H1 (cell line): ENCODE data around the gene OR51B4. TPM values are rescaled to one million over a fixed set of nuclear protein-coding genes. Genes with fewer than 3 reads are reported as not detected.

Experiments used
- CTCF ChIA-PET: fragments of 300-600 bp; sonication (Branson Sonifier 250); formaldehyde crosslinking; loops from one replicate; lab custom pipeline; 2021; ENCODE audit not compliant: partially characterized antibody; lab: Charles Lee
- POLR2A ChIA-PET: fragments of 300-600 bp; sonication (Branson Sonifier 250); formaldehyde crosslinking; loops from one replicate; lab custom pipeline; 2021; ENCODE audit warnings: inconsistent platforms; ENCODE audit not compliant: partially characterized antibody; lab: Charles Lee
- DNase-seq, 2 experiments: peaks; one replicate each; pipeline versions ENCODE4 v3.0.0 to v3.0.0-alpha.2; 2010 to 2022; ENCODE audit warnings: low spot score in 2 of 2, low read depth in 1 of 2, mixed read lengths in 1 of 2
- FAIRE-seq: peaks from 2 replicates; lab custom pipeline; 2011; peaks lifted over from hg19 to GRCh38; lab: Jason Lieb, UNC
- H2AFZ ChIP-seq: 2 replicates; pipeline ENCODE4 v1.8.1; 2012; ENCODE audit warnings: low read length, inconsistent platforms
- H2AK5ac ChIP-seq: 2 replicates; pipeline ENCODE4 v1.6.1; 2013; ENCODE audit warnings: low read depth, low read length
- H2BK120ac ChIP-seq: replicated peaks from 2 replicates; pipeline ENCODE3; 2013; ENCODE audit warnings: low read depth, low read length, inconsistent platforms
- H2BK12ac ChIP-seq: 2 replicates; pipeline ENCODE4 v1.6.1; 2013; ENCODE audit warnings: low read depth, low read length
- H2BK15ac ChIP-seq: 2 replicates; pipeline ENCODE4 v1.6.1; 2013; ENCODE audit warnings: low read length
- H2BK20ac ChIP-seq: 2 replicates; pipeline ENCODE4 v1.6.1; 2013; ENCODE audit warnings: low read length
- H2BK5ac ChIP-seq: 2 replicates; pipeline ENCODE4 v1.6.1; 2013; ENCODE audit warnings: low read depth, low read length
- H3K14ac ChIP-seq: 2 replicates; pipeline ENCODE4 v1.6.1; 2013; ENCODE audit warnings: inconsistent platforms; ENCODE audit not compliant: insufficient read length
- H3K18ac ChIP-seq: 2 replicates; pipeline ENCODE4 v1.6.1; 2013; ENCODE audit warnings: low read length; ENCODE audit errors: extremely low read depth
- H3K23ac ChIP-seq: 2 replicates; pipeline ENCODE4 v1.6.1; 2013; ENCODE audit warnings: inconsistent platforms; ENCODE audit not compliant: insufficient read length
- H3K23me2 ChIP-seq: 2 replicates; pipeline ENCODE4 v1.6.1; 2013; ENCODE audit warnings: low read depth, low read length
- H3K27ac ChIP-seq: 2 replicates; pipeline ENCODE4 v1.6.1; 2011; ENCODE audit warnings: low read depth, low read length, inconsistent platforms
- H3K27me3 ChIP-seq, 4 experiments: replicated peaks in 1 of 4; 1 replicate in 1 of 4; 2 replicates in 3 of 4; pipeline versions ENCODE4 v1.6.1 to v1.8.1; 2011 to 2013; ENCODE audit warnings: low read length in 3 of 4, mild to moderate bottlenecking in 3 of 4, inconsistent platforms in 2 of 4, mixed read lengths in 2 of 4, moderate library complexity in 1 of 4; ENCODE audit not compliant: control insufficient read depth in 3 of 4, insufficient read depth in 3 of 4; ENCODE audit errors: extremely low read depth in 1 of 4
- H3K36me3 ChIP-seq, 4 experiments: 2 replicates each; pipeline versions ENCODE4 v1.6.1 to v1.8.1; 2011 to 2013; ENCODE audit warnings: mild to moderate bottlenecking in 4 of 4, low read length in 3 of 4, moderate library complexity in 2 of 4, control low read depth in 1 of 4, inconsistent platforms in 1 of 4; ENCODE audit not compliant: insufficient read depth in 4 of 4, control insufficient read depth in 2 of 4
- H3K4ac ChIP-seq: replicated peaks from 2 replicates; pipeline ENCODE3; 2013; ENCODE audit warnings: low read length, low read depth, mixed read lengths, inconsistent platforms; ENCODE audit not compliant: insufficient read length
- H3K4me1 ChIP-seq, 4 experiments: replicated peaks in 1 of 4; 1 replicate in 1 of 4; 2 replicates in 3 of 4; pipeline versions ENCODE4 v1.6.1 to v1.8.1; 2011 to 2013; ENCODE audit warnings: low read length in 3 of 4, inconsistent platforms in 2 of 4, mixed read lengths in 1 of 4; ENCODE audit not compliant: insufficient read depth in 4 of 4, control insufficient read depth in 3 of 4
- H3K4me2 ChIP-seq, 2 experiments: 2 replicates each; pipeline versions ENCODE4 v1.6.1 to v1.8.1; 2011 to 2013; ENCODE audit warnings: low read depth in 2 of 2, low read length in 2 of 2, control low read depth in 1 of 2, inconsistent platforms in 1 of 2, mild to moderate bottlenecking in 1 of 2; ENCODE audit not compliant: insufficient read depth in 1 of 2
- H3K4me3 ChIP-seq, 4 experiments: fragments of 200-600, 300-600 bp in 1 of 4; sonication (generic), shearing (Covaris generic), sonication (Bioruptor Twin) in 1 of 4; 2 replicates each; pipeline versions ENCODE4 v1.5.1 to v1.8.1; 2011 to 2016; ENCODE audit warnings: low read length in 4 of 4, low read depth in 3 of 4, control low read depth in 2 of 4, inconsistent platforms in 2 of 4, mild to moderate bottlenecking in 2 of 4, mixed read lengths in 1 of 4, moderate library complexity in 1 of 4; ENCODE audit not compliant: insufficient read depth in 2 of 4; ENCODE audit errors: extremely low read depth in 1 of 4
- H3K56ac ChIP-seq: replicated peaks from 2 replicates; pipeline ENCODE3; 2013; ENCODE audit warnings: low read depth, mild to moderate bottlenecking, mixed read lengths, low read length, inconsistent platforms; ENCODE audit not compliant: insufficient read length
- H3K79me1 ChIP-seq: 2 replicates; pipeline ENCODE4 v1.6.1; 2013; ENCODE audit warnings: low read depth, low read length, control low read depth
- H3K79me2 ChIP-seq, 2 experiments: 2 replicates each; pipeline versions ENCODE4 v1.6.1 to v1.8.1; 2012 to 2013; ENCODE audit warnings: low read length in 2 of 2, mild to moderate bottlenecking in 2 of 2, inconsistent platforms in 1 of 2; ENCODE audit not compliant: insufficient read depth in 2 of 2, control insufficient read depth in 1 of 2
- H3K9ac ChIP-seq, 4 experiments: replicated peaks in 1 of 4; 1 replicate in 1 of 4; 2 replicates in 3 of 4; pipeline versions ENCODE4 v1.6.1 to v1.8.1; 2011 to 2013; ENCODE audit warnings: low read depth in 3 of 4, low read length in 3 of 4, control low read depth in 2 of 4, mild to moderate bottlenecking in 2 of 4, moderate library complexity in 2 of 4, inconsistent platforms in 1 of 4; ENCODE audit errors: extremely low read depth in 1 of 4
- H3K9me3 ChIP-seq, 2 experiments: 2 replicates each; pipeline versions ENCODE4 v1.6.1 to v1.8.1; 2012 to 2013; ENCODE audit warnings: mild to moderate bottlenecking in 2 of 2, moderate library complexity in 2 of 2, control low read depth in 1 of 2, inconsistent platforms in 1 of 2, low read depth in 1 of 2, low read length in 1 of 2, mixed read lengths in 1 of 2; ENCODE audit not compliant: insufficient read depth in 2 of 2
- H4K20me1 ChIP-seq, 2 experiments: replicated peaks in 1 of 2; 2 replicates each; pipeline versions ENCODE3 to v1.8.1; 2011 to 2013; ENCODE audit warnings: inconsistent platforms in 2 of 2, low read length in 2 of 2, mild to moderate bottlenecking in 1 of 2; ENCODE audit not compliant: insufficient read depth in 2 of 2, control insufficient read depth in 1 of 2
- H4K5ac ChIP-seq: 2 replicates; pipeline ENCODE4 v1.6.1; 2013; ENCODE audit warnings: low read length, low read depth, mixed read lengths, inconsistent platforms; ENCODE audit not compliant: insufficient read length
- H4K8ac ChIP-seq: 2 replicates; pipeline ENCODE4 v1.8.0; 2013; ENCODE audit warnings: mild to moderate bottlenecking, moderate library complexity, low read length, inconsistent platforms; ENCODE audit not compliant: insufficient read depth; ENCODE audit errors: extremely low read depth
- H4K91ac ChIP-seq: replicated peaks from 2 replicates; pipeline ENCODE3; 2013; ENCODE audit warnings: low read length, mixed read lengths, inconsistent platforms; ENCODE audit not compliant: insufficient read length
- CBX8 ChIP-seq: fragments of 300-800, 300-1000 bp; sonication (generic); IDR thresholded peaks from 2 replicates; pipeline ENCODE4 v1.7.1; 2016; ENCODE audit warnings: low read depth, low read length, borderline replicate concordance
- EP300 ChIP-seq, 2 experiments: IDR thresholded peaks; 1 replicate in 1 of 2; 2 replicates in 1 of 2; pipeline ENCODE4 v1.6.1; 2011 to 2012; ENCODE audit warnings: low read depth in 2 of 2, low read length in 2 of 2, mild to moderate bottlenecking in 2 of 2, borderline replicate concordance in 1 of 2, inconsistent platforms in 1 of 2, moderate library complexity in 1 of 2
- JUND ChIP-seq: IDR thresholded peaks from 2 replicates; pipeline ENCODE4 v1.6.1; 2011; ENCODE audit warnings: mild to moderate bottlenecking, improper control_type of control experiment, low read length
- NANOG ChIP-seq: IDR thresholded peaks from 2 replicates; pipeline ENCODE4 v1.6.1; 2011; ENCODE audit warnings: low read length, low read depth, mild to moderate bottlenecking, inconsistent platforms; ENCODE audit not compliant: insufficient read depth, poor library complexity, severe bottlenecking
- SUZ12 ChIP-seq: fragments of 200-600 bp; sonication (generic); IDR thresholded peaks from 2 replicates; pipeline ENCODE4 v1.6.1; 2012; ENCODE audit warnings: mild to moderate bottlenecking, inconsistent platforms, low read length, moderate library complexity, mixed read lengths
- WGBS, 2 experiments: shearing (Covaris generic) in 1 of 2; methylation state at CpG; one replicate each; pipeline versions ENCODE4 v1.1.6 to v1.1.7; 2013 to 2015; ENCODE audit warnings: low lambda C conversion rate in 2 of 2, mixed read lengths in 2 of 2, inconsistent platforms in 1 of 2, low coverage in 1 of 2, missing lambda C conversion rate in 1 of 2; ENCODE audit not compliant: insufficient replicate concordance in 2 of 2, insufficient coverage in 1 of 2, insufficient read length in 1 of 2; ENCODE audit errors: extremely low coverage in 1 of 2, missing lambda C conversion rate in 1 of 2; 5-methylcytosine and 5-hydroxymethylcytosine counted together
- long read RNA-seq, 2 experiments: library from RNA in 1 of 2; library from capped mRNA in 1 of 2; stranded (forward); transcript quantifications; one replicate each; pipeline ENCODE4 v2.0.0, GENCODE V29; 2021; ENCODE audit warnings: inconsistent platforms in 1 of 2
- polyA minus RNA-seq, 3 experiments: library from RNA; depleted of rRNA, polyadenylated mRNA; stranded (reverse); fragments of >200 nt; gene quantifications; 1 replicate in 2 of 3; 2 replicates in 1 of 3; pipeline ENCODE4 v1.2.3, GENCODE V29; 2011
- polyA plus RNA-seq, 7 experiments: library from polyadenylated mRNA; depleted of rRNA in 3 of 7; stranded (reverse) in 5 of 7; unstranded in 2 of 7; fragments of >200 nt in 5 of 7; fragments of 200-250 nt in 2 of 7; gene quantifications; 1 replicate in 5 of 7; 2 replicates in 1 of 7; 4 replicates in 1 of 7; pipeline versions ENCODE4 v1.2.1 to v1.2.3, GENCODE V29; 2011 to 2013; ENCODE audit warnings: missing spikeins in 2 of 7, mixed read lengths in 2 of 7
- total RNA-seq: library from RNA; stranded (reverse); fragmentation: NEBNext Ultra II Directional; extraction: Animal tissue kit (Norgen Biotek cat#: 25700); gene quantifications from 2 replicates; pipeline ENCODE4 v1.2.1, GENCODE V29; 2021

Gene OR51B4, protein sequence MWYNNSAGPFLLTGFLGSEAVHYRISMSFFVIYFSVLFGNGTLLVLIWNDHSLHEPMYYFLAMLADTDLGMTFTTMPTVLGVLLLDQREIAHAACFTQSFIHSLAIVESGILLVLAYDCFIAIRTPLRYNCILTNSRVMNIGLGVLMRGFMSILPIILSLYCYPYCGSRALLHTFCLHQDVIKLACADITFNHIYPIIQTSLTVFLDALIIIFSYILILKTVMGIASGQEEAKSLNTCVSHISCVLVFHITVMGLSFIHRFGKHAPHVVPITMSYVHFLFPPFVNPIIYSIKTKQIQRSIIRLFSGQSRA
- total RNA-seq (not detected in 2 replicates), polyA plus RNA-seq (2011; rRNA removed) (not detected in 2 replicates), polyA minus RNA-seq (2011; rRNA and poly(A)+ RNA removed) (0.59 TPM in 1 of 2 replicates, not detected in the other)
- not detected for polyA plus RNA-seq (2011; cell fraction: cytosol; rRNA removed)
- polyA plus RNA-seq (2011; cell fraction: nucleus; rRNA removed) = 0.50 TPM
- polyA plus RNA-seq (2012, experiment 1 of 2) = not detected in 4 replicates
- not detected for polyA plus RNA-seq (2012, experiment 2 of 2)
- polyA plus RNA-seq (2013, experiment 1 of 2) = not detected
- not detected for polyA plus RNA-seq (2013, experiment 2 of 2)
- polyA minus RNA-seq (2011; cell fraction: cytosol; rRNA and poly(A)+ RNA removed) = not detected
- polyA minus RNA-seq (2011; cell fraction: nucleus; rRNA and poly(A)+ RNA removed) = 0.70 TPM
- long read RNA-seq, experiment 1 = 0 reads
- long read RNA-seq, experiment 2 = 0 reads

DNA sequence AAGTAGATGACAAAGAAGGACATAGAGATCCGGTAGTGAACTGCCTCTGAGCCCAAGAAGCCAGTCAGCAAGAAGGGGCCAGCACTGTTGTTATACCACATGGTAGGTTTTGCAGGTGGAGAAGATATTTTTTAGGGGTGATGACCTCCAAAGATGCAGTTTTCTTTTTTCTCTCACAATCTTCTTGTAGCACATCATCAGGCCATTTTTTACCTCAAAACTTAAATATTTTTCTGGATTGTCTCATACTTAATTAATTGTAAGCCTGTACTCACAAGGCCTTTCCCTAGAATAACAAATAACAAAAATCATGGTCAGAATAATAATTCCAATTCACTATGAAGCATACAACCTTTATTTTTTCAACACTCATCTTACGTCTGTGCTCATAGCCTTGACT is at the start of gene OR51B4:
Gene OR51B4 (minus strand): TSS at position 101 of the 400 bp plus-strand sequence. CDS start 0 bp downstream, at position 101.
- Histone ChIP-seq H3K23ac (no peak within 1 kb of the TSS), H3K18ac (no peak within 1 kb of the TSS), H3K14ac (no peak within 1 kb of the TSS), H3K79me2 (no peaks in the 10 kb centered on the region), H3K4me3 (no peak within 1 kb of the TSS), H3K23me2 (no peaks in the 10 kb centered on the region), H2BK20ac (no peak within 1 kb of the TSS), H3K4me2 (no peak within 1 kb of the TSS), H3K36me3 (no peaks in the 10 kb centered on the region), H4K91ac (no peak within 1 kb of the TSS), H2BK120ac (no peak within 1 kb of the TSS), H3K9ac (no peak within 1 kb of the TSS), H3K27ac (no peak within 1 kb of the TSS), H2AK5ac (no peak within 1 kb of the TSS), H2BK5ac (no peak within 1 kb of the TSS), H3K56ac (no peak within 1 kb of the TSS), H3K4me1 (no peaks in the 10 kb centered on the region), H3K9me3 (no peaks in the 10 kb centered on the region), H2BK12ac (no peak within 1 kb of the TSS), H4K5ac (no peak within 1 kb of the TSS), H3K27me3 (no peaks in the 10 kb centered on the region), H3K79me1 (no peaks in the 10 kb centered on the region), H2AFZ (no peak within 1 kb of the TSS), H4K8ac (no peak within 1 kb of the TSS), H4K20me1 (no peaks in the 10 kb centered on the region), H2BK15ac (no peak within 1 kb of the TSS), H3K4ac (no peak within 1 kb of the TSS)
- FAIRE-seq (no peak), DNase-seq (no peak)
- ChIA-PET CTCF (no interaction called here), POLR2A (no interaction called here)
- TF ChIP-seq JUND (no peak), EP300 (IDR thresholded peaks at IDR 0.05; ENCODE audit: borderline replicate concordance in 1 of 2, low read depth in 2 of 2, low read length in 2 of 2) (no peak), CBX8 (no peak), SUZ12 (no peak), NANOG (no peak)
- WGBS, 2 experiments = 88% methylated on average over 2 of the region's 2 CpGs; no CpG with 5 or more reads in 1 of the 2 experiments
